ENCODE measurements around the gene GRPEL1. TPM values are rescaled to one million over a fixed set of nuclear protein-coding genes. Genes with fewer than 3 reads are reported as not detected.

Gene GRPEL1
- total and polyA plus RNA-seq, 2 of the 13 experiments (the other 11 are each of a cell fraction or from before 2014, with no cell fraction given): 32.3 to 141 TPM

DNA sequence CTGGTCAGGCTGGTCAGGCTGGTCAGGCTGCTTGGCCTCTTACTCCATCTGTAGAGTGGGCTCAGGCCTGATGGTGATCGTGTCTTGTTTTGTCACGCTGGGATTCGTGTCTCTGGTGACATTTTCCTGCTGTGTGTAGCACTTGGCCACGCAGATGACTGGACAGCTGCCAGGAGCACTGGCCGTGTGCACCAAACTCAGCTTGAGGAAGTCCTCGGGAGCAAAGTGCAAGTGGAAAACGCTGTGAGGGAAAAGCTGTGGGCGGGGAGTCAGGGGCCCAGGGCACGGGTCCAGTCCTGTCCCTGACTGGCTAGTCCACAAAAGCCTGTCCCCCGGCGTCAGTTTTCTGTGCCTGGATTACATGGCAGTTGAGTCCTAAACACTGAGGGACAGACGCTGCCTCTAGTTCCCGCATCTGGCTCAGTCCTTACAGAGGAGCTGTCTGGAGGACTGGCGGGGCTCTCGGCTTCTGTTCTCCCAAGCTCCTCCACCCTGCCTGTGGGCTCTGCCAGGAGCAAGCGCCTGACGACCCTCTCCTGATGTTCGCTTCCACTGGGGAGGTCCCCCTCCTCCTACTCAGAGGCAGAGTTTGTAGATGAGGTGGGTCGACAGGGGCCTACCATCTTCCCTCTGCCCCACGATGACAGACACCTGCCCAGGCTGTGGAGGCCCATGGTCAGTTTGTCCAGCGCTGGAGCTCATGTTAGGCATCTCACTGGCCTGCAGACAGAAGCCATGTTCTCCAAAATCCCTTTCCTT lies 35.9 kb upstream of the GRPEL1 start (continued):
- TF ChIP-seq RFX3 (CRISPR knock-in tag; IDR thresholded peaks at IDR 0.05) (0 out of 2 replicates have a peak, but pooled peaks have one; percentile 31), HIVEP1 (CRISPR knock-in tag; IDR thresholded peaks at IDR 0.05) (peak; percentile 74; the same call in 1 of the 2 replicates), HOXA5 (CRISPR knock-in tag; IDR thresholded peaks at IDR 0.05) (peak; percentile 72; the same call in 1 of the 2 replicates), SAFB2 (CRISPR knock-in tag; IDR thresholded peaks at IDR 0.05; ENCODE audit: borderline replicate concordance, low read depth) (no peak), ZNF326 (CRISPR knock-in tag; IDR thresholded peaks at IDR 0.05; ENCODE audit: borderline replicate concordance) (no peak), CREB1 (IDR thresholded peaks at IDR 0.05) (no peak), CREB1 (CRISPR knock-in tag; IDR thresholded peaks at IDR 0.05) (peak; percentile 35; the same call in 1 of the 2 replicates), STAT5B (CRISPR knock-in tag; IDR thresholded peaks at IDR 0.05) (no peak; the same call in 1 of the 2 replicates)
- TF ChIP-seq, protein P1, sequence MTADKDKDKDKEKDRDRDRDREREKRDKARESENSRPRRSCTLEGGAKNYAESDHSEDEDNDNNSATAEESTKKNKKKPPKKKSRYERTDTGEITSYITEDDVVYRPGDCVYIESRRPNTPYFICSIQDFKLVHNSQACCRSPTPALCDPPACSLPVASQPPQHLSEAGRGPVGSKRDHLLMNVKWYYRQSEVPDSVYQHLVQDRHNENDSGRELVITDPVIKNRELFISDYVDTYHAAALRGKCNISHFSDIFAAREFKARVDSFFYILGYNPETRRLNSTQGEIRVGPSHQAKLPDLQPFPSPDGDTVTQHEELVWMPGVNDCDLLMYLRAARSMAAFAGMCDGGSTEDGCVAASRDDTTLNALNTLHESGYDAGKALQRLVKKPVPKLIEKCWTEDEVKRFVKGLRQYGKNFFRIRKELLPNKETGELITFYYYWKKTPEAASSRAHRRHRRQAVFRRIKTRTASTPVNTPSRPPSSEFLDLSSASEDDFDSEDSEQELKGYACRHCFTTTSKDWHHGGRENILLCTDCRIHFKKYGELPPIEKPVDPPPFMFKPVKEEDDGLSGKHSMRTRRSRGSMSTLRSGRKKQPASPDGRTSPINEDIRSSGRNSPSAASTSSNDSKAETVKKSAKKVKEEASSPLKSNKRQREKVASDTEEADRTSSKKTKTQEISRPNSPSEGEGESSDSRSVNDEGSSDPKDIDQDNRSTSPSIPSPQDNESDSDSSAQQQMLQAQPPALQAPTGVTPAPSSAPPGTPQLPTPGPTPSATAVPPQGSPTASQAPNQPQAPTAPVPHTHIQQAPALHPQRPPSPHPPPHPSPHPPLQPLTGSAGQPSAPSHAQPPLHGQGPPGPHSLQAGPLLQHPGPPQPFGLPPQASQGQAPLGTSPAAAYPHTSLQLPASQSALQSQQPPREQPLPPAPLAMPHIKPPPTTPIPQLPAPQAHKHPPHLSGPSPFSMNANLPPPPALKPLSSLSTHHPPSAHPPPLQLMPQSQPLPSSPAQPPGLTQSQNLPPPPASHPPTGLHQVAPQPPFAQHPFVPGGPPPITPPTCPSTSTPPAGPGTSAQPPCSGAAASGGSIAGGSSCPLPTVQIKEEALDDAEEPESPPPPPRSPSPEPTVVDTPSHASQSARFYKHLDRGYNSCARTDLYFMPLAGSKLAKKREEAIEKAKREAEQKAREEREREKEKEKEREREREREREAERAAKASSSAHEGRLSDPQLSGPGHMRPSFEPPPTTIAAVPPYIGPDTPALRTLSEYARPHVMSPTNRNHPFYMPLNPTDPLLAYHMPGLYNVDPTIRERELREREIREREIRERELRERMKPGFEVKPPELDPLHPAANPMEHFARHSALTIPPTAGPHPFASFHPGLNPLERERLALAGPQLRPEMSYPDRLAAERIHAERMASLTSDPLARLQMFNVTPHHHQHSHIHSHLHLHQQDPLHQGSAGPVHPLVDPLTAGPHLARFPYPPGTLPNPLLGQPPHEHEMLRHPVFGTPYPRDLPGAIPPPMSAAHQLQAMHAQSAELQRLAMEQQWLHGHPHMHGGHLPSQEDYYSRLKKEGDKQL (CRISPR knock-in tag; IDR thresholded peaks at IDR 0.05; ENCODE audit: low read depth): no peak
- TF ChIP-seq, protein P2, sequence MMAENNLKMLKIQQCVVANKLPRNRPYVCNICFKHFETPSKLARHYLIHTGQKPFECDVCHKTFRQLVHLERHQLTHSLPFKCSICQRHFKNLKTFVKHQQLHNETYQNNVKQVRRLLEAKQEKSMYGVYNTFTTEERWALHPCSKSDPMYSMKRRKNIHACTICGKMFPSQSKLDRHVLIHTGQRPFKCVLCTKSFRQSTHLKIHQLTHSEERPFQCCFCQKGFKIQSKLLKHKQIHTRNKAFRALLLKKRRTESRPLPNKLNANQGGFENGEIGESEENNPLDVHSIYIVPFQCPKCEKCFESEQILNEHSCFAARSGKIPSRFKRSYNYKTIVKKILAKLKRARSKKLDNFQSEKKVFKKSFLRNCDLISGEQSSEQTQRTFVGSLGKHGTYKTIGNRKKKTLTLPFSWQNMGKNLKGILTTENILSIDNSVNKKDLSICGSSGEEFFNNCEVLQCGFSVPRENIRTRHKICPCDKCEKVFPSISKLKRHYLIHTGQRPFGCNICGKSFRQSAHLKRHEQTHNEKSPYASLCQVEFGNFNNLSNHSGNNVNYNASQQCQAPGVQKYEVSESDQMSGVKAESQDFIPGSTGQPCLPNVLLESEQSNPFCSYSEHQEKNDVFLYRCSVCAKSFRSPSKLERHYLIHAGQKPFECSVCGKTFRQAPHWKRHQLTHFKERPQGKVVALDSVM (CRISPR knock-in tag; IDR thresholded peaks at IDR 0.05): no peak
- TF ChIP-seq, protein P3, sequence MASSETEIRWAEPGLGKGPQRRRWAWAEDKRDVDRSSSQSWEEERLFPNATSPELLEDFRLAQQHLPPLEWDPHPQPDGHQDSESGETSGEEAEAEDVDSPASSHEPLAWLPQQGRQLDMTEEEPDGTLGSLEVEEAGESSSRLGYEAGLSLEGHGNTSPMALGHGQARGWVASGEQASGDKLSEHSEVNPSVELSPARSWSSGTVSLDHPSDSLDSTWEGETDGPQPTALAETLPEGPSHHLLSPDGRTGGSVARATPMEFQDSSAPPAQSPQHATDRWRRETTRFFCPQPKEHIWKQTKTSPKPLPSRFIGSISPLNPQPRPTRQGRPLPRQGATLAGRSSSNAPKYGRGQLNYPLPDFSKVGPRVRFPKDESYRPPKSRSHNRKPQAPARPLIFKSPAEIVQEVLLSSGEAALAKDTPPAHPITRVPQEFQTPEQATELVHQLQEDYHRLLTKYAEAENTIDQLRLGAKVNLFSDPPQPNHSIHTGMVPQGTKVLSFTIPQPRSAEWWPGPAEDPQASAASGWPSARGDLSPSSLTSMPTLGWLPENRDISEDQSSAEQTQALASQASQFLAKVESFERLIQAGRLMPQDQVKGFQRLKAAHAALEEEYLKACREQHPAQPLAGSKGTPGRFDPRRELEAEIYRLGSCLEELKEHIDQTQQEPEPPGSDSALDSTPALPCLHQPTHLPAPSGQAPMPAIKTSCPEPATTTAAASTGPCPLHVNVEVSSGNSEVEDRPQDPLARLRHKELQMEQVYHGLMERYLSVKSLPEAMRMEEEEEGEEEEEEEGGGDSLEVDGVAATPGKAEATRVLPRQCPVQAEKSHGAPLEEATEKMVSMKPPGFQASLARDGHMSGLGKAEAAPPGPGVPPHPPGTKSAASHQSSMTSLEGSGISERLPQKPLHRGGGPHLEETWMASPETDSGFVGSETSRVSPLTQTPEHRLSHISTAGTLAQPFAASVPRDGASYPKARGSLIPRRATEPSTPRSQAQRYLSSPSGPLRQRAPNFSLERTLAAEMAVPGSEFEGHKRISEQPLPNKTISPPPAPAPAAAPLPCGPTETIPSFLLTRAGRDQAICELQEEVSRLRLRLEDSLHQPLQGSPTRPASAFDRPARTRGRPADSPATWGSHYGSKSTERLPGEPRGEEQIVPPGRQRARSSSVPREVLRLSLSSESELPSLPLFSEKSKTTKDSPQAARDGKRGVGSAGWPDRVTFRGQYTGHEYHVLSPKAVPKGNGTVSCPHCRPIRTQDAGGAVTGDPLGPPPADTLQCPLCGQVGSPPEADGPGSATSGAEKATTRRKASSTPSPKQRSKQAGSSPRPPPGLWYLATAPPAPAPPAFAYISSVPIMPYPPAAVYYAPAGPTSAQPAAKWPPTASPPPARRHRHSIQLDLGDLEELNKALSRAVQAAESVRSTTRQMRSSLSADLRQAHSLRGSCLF (CRISPR knock-in tag; IDR thresholded peaks at IDR 0.05; ENCODE audit: borderline replicate concordance): no peak
- TF ChIP-seq, protein P4, sequence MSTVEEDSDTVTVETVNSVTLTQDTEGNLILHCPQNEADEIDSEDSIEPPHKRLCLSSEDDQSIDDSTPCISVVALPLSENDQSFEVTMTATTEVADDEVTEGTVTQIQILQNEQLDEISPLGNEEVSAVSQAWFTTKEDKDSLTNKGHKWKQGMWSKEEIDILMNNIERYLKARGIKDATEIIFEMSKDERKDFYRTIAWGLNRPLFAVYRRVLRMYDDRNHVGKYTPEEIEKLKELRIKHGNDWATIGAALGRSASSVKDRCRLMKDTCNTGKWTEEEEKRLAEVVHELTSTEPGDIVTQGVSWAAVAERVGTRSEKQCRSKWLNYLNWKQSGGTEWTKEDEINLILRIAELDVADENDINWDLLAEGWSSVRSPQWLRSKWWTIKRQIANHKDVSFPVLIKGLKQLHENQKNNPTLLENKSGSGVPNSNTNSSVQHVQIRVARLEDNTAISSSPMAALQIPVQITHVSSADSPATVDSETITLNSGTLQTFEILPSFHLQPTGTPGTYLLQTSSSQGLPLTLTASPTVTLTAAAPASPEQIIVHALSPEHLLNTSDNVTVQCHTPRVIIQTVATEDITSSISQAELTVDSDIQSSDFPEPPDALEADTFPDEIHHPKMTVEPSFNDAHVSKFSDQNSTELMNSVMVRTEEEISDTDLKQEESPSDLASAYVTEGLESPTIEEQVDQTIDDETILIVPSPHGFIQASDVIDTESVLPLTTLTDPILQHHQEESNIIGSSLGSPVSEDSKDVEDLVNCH (CRISPR knock-in tag; IDR thresholded peaks at IDR 0.05): no peak

Data from HepG2 (cell line).